HCT116 (cell line): ENCODE data around the gene TM7SF2. TPM values are rescaled to one million over a fixed set of nuclear protein-coding genes. Genes with fewer than 3 reads are reported as not detected.

ENCODE experiments used
- ATAC-seq: fragments of 200-7000 bp; cut with Tn5 transposase; 2 replicates; pipeline ENCODE4 v1.9.1; 2020; ENCODE audit warnings: mild to moderate bottlenecking, moderate library complexity
- BruUV-seq: library from RNA; stranded (reverse); fragments of 400-500 nt; replicated peaks from 2 replicates; lab custom pipeline; 2021; lab: Mats Ljungman, UMichigan
- CTCF ChIA-PET: fragments of 300-600 bp; sonication (Branson Sonifier 250); formaldehyde crosslinking; loops from one replicate; lab custom pipeline; 2021; ENCODE audit warnings: antibody characterized with exemption; lab: Charles Lee
- POLR2A ChIA-PET: fragments of 300-600, 350-600 bp; sonication (Branson Sonifier 250); formaldehyde crosslinking; loops from one replicate; lab custom pipeline; 2021; ENCODE audit warnings: antibody characterized with exemption; lab: Charles Lee
- RAD21 ChIA-PET, 2 experiments: fragments of 300-600 bp; sonication (Branson Sonifier 250); formaldehyde crosslinking; loops; one replicate each; lab custom pipeline; 2023; ENCODE audit warnings: low total read pairs in 2 of 2; ENCODE audit not compliant: uncharacterized antibody in 2 of 2, unreplicated experiment in 2 of 2, low non-redundant PET in 1 of 2; lab: Charles Lee
- DNase-seq: peaks from one replicate; pipeline ENCODE4 v3.0.0-alpha.2; 2010; ENCODE audit warnings: low read depth, low spot score
- H2AFZ ChIP-seq: fragments of 200-600 bp; shearing (Covaris generic), sonication (generic); 2 replicates; pipeline ENCODE4 v1.6.1; 2017; ENCODE audit warnings: low read depth, mixed run types, mixed read lengths, antibody characterized with exemption, low read length; ENCODE audit not compliant: poor library complexity, severe bottlenecking
- H3K27ac ChIP-seq: 2 replicates; pipeline ENCODE4 v1.5.1; 2012; ENCODE audit warnings: low read depth, low read length
- H3K27me3 ChIP-seq: fragments of 200-600 bp; sonication (generic); 2 replicates; pipeline ENCODE4 v1.6.1; 2016; ENCODE audit warnings: mixed run types, low read length, mixed read lengths; ENCODE audit not compliant: insufficient read depth
- H3K36me3 ChIP-seq, 2 experiments: fragments of 200-500 bp in 1 of 2; fragments of 200-600 bp in 1 of 2; sonication (Bioruptor generic) in 1 of 2; sonication (generic) in 1 of 2; 2 replicates each; pipeline versions ENCODE4 v1.5.1 to v1.6.1; 2014 to 2016; ENCODE audit warnings: low read length in 2 of 2, inconsistent platforms in 1 of 2, mixed read lengths in 1 of 2, mixed run types in 1 of 2; ENCODE audit not compliant: insufficient read depth in 2 of 2, control insufficient read depth in 1 of 2
- H3K4me1 ChIP-seq, 2 experiments: fragments of 200-600 bp in 1 of 2; sonication (generic) in 1 of 2; 2 replicates each; pipeline versions ENCODE4 v1.5.1 to v1.6.1; 2012 to 2017; ENCODE audit warnings: low read length in 2 of 2, inconsistent platforms in 1 of 2, mild to moderate bottlenecking in 1 of 2, mixed read lengths in 1 of 2, mixed run types in 1 of 2, moderate library complexity in 1 of 2; ENCODE audit not compliant: insufficient read depth in 2 of 2, control insufficient read depth in 1 of 2
- H3K4me2 ChIP-seq: fragments of 200-600 bp; sonication (generic); 2 replicates; pipeline ENCODE4 v1.6.1; 2017; ENCODE audit warnings: mixed run types, low read length, mixed read lengths
- H3K4me3 ChIP-seq, 2 experiments: fragments of 200-600 bp in 1 of 2; sonication (generic) in 1 of 2; replicated peaks in 1 of 2; 2 replicates each; pipeline ENCODE4 v1.5.1; 2011 to 2016; ENCODE audit warnings: low read length in 2 of 2, control low read depth in 1 of 2, low read depth in 1 of 2, mild to moderate bottlenecking in 1 of 2, mixed read lengths in 1 of 2, mixed run types in 1 of 2
- H3K79me2 ChIP-seq: fragments of 200-600 bp; sonication (generic); 2 replicates; pipeline ENCODE4 v1.6.1; 2017; ENCODE audit warnings: mild to moderate bottlenecking, mixed run types, low read length, moderate library complexity, mixed read lengths; ENCODE audit not compliant: insufficient read depth
- H3K9ac ChIP-seq: fragments of 200-600 bp; sonication (generic); 2 replicates; pipeline ENCODE4 v1.6.1; 2016; ENCODE audit warnings: low read length, mixed read lengths
- H3K9me2 ChIP-seq: fragments of 200-600 bp; sonication (generic), shearing (Covaris generic); 2 replicates; pipeline ENCODE4 v1.6.1; 2017; ENCODE audit warnings: mixed run types, mild to moderate bottlenecking, moderate library complexity; ENCODE audit not compliant: insufficient read depth
- H3K9me3 ChIP-seq, 2 experiments: fragments of 200-500 bp in 1 of 2; fragments of 200-600 bp in 1 of 2; sonication (Bioruptor generic) in 1 of 2; sonication (generic) in 1 of 2; 2 replicates each; pipeline ENCODE4 v1.6.1; 2014 to 2017; ENCODE audit warnings: low read length in 2 of 2, mixed read lengths in 2 of 2, inconsistent platforms in 1 of 2, low read depth in 1 of 2, mild to moderate bottlenecking in 1 of 2, mixed run types in 1 of 2, moderate library complexity in 1 of 2; ENCODE audit not compliant: control insufficient read depth in 1 of 2, insufficient read depth in 1 of 2
- H4K20me1 ChIP-seq: fragments of 200-600 bp; sonication (generic), shearing (Covaris generic); 2 replicates; pipeline ENCODE4 v1.6.1; 2017; ENCODE audit warnings: mixed run types, mild to moderate bottlenecking, moderate library complexity; ENCODE audit not compliant: insufficient read depth
- ATF3 ChIP-seq: IDR thresholded peaks from 2 replicates; pipeline ENCODE4 v1.6.1; 2012
- CEBPB ChIP-seq: IDR thresholded peaks from 2 replicates; pipeline ENCODE4 v1.6.1; 2012; ENCODE audit warnings: low read depth
- EGR1 ChIP-seq: IDR thresholded peaks from 2 replicates; pipeline ENCODE4 v1.6.1; 2012; ENCODE audit warnings: low read depth
- ELF1 ChIP-seq: IDR thresholded peaks from 2 replicates; pipeline ENCODE4 v1.6.1; 2012; ENCODE audit warnings: low read depth, borderline replicate concordance
- EZH2 ChIP-seq: fragments of 200-600 bp; sonication (generic); IDR thresholded peaks from 2 replicates; pipeline ENCODE4 v1.6.1; 2017; ENCODE audit warnings: antibody characterized with exemption, mixed run types
- FOSL1 ChIP-seq: IDR thresholded peaks from 2 replicates; pipeline ENCODE4 v1.6.1; 2012; ENCODE audit warnings: low read depth
- JUND ChIP-seq: IDR thresholded peaks from 2 replicates; pipeline ENCODE4 v1.6.1; 2012
- MAX ChIP-seq: IDR thresholded peaks from 2 replicates; pipeline ENCODE4 v1.6.1; 2012
- POLR2AphosphoS5 ChIP-seq: IDR thresholded peaks from 2 replicates; pipeline ENCODE4 v1.6.1; 2011; ENCODE audit warnings: mild to moderate bottlenecking, low read depth, low read length, moderate library complexity
- RAD21 ChIP-seq: IDR thresholded peaks from 2 replicates; pipeline ENCODE4 v1.6.1; 2012; ENCODE audit warnings: low read depth, mild to moderate bottlenecking
- REST ChIP-seq: IDR thresholded peaks from 2 replicates; pipeline ENCODE4 v1.6.1; 2012; ENCODE audit warnings: low read depth
- SIN3A ChIP-seq: IDR thresholded peaks from 2 replicates; pipeline ENCODE4 v1.6.1; 2012; ENCODE audit warnings: low read depth
- SP1 ChIP-seq: IDR thresholded peaks from 2 replicates; pipeline ENCODE4 v1.6.1; 2012; ENCODE audit warnings: low read depth
- SRF ChIP-seq: IDR thresholded peaks from 2 replicates; pipeline ENCODE4 v1.6.1; 2012; ENCODE audit warnings: low read depth
- TCF7L2 ChIP-seq: IDR thresholded peaks from 2 replicates; pipeline ENCODE4 v1.7.0; 2011; ENCODE audit warnings: borderline replicate concordance, inconsistent platforms; ENCODE audit not compliant: insufficient read depth, insufficient read length; ENCODE audit errors: extremely low read depth
- ZBTB33 ChIP-seq: IDR thresholded peaks from 2 replicates; pipeline ENCODE4 v1.6.1; 2011; ENCODE audit warnings: mild to moderate bottlenecking, low read length, moderate library complexity; ENCODE audit not compliant: insufficient replicate concordance; ENCODE audit errors: extremely low read depth
- ZFX ChIP-seq: fragments of 450-650 bp; IDR thresholded peaks from 2 replicates; pipeline ENCODE4 v1.6.1; 2017
- intact Hi-C: fragments of 100-400 bp; cut with micrococcal nuclease; formaldehyde crosslinking; loops from 2 replicates; pipeline ENCODE4 v1.10.0; 2022
- total RNA-seq: library from RNA; stranded (reverse); gene quantifications from one replicate; pipeline ENCODE4 v1.2.1, GENCODE V29; 2021; ENCODE audit not compliant: unreplicated experiment

The TM7SF2 gene
- total RNA-seq, 1 experiment from 2014 or later = 52.9 TPM

- no peak for TF ChIP-seq ZBTB33
- no peak for TF ChIP-seq POLR2AphosphoS5
- TF ChIP-seq RAD21 = no peak
- no peak for TF ChIP-seq EGR1
- no peak for TF ChIP-seq EZH2
- no peak for TF ChIP-seq TCF7L2
- no peak for TF ChIP-seq SRF
- TF ChIP-seq, all 23 proteins: peak for 0
These were observed 7.0 kb upstream of the TM7SF2 start (continued) for GRCh38 chr11:65104628-65105027.

- Histone ChIP-seq H3K27ac (no peak overlapping the region), H3K9me2 (no peaks in the 10 kb centered on the region)
- no peak for DNase-seq
- TF ChIP-seq SP1 = no peak
- no peak for TF ChIP-seq REST
- TF ChIP-seq SIN3A = no peak
- TF ChIP-seq MAX = no peak
- no peak for TF ChIP-seq ELF1
- TF ChIP-seq ZFX = no peak
- no peak for TF ChIP-seq FOSL1
- TF ChIP-seq JUND = no peak
- no peak for TF ChIP-seq EZH2
- no peak for TF ChIP-seq ATF3
- TF ChIP-seq CEBPB = no peak
- no peak for TF ChIP-seq POLR2AphosphoS5
- TF ChIP-seq, all 23 proteins: peak for 0
- Histone ChIP-seq H3K79me2 (peaks cover 16% of the 10 kb centered on the region), H3K4me1 (peaks cover 11 to 15% of the 10 kb centered on the region in 2 experiments), H3K36me3 (no peaks in the 10 kb centered on the region), H3K9me3 (no peaks in the 10 kb centered on the region), H2AFZ (no peak overlapping the region), H3K27me3 (no peaks in the 10 kb centered on the region), H4K20me1 (no peaks in the 10 kb centered on the region), H3K4me3 (no peak overlapping the region), H3K9ac (no peak overlapping the region), H3K4me2 (no peak overlapping the region)
- POLR2A ChIA-PET = no interaction called here
- no TSS peak for BruUV-seq
- CTCF ChIA-PET = no interaction called here
- intact Hi-C loops = no loop called here
- RAD21 ChIA-PET = no interaction called here
- ATAC-seq = no peak
These were observed 4.6 kb upstream of the TM7SF2 start for GRCh38 chr11:65107078-65107477.
